ENCODE results near the gene HSPB3.
"Not testable (repeated sequence)": the region's sequence is repeated elsewhere in the genome, so short reads cannot be mapped to it uniquely, and the experiment has no call there.

The HSPB3 gene

DNA sequence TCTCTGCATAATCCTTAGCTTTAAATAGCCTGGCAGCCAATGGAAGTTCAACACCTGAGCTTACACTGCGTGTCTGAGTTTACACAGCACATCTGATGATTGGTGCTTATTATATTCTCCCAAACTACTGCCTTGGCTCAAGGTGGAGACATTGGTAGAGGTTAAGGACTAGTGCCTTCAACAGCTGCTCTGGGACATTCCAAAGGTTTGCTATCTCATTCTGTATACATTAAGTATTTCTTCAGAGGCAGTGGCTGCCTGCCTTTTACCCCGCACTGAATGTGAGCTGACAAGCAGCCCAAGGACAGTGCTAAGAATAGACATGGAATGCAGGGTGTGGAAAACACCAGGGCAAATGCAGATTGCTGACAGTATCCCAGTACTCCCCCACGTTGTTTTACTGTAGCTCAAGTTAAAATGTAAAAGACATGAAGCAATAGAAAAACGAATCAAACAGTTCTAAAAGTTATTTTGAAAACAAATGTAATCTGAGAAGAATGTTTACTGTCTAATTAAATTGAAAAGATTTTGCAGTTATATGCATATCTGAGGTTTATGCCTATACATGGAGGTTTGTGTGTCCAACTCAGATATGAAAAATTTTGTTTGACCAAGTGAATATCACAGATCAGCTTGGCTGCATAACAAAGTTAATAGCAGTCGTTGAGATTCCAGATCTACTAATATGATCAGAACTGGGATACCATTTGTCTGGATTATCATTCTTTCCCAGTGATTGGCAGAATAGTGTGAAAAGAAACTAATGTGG is 1.8 kb downstream of the HSPB3 start:
- DNase-seq (ENCODE audit: low read depth, low spot score): no peak

DNA sequence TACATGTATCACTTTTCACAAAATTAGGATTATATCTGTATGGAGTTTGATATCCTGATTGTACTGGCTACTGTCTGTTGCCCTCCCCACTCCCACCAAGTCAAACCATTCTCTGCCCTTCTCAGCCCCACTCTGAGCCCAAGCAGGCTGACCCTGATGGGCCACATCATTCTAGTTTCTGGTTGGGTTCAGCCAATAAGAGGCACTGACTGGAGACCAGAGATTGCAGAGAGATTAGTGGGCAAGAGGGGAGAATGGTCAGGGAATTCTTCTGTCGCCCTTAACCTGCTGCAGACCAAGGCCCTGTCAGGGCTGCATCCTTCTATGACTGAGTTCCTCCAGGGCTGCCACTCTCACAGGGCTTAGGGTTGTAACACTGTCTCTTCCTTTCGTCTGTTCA is 2.7 kb downstream of the HSPB3 start:
- no peak for DNase-seq (ENCODE audit: low read depth, low spot score)

DNA sequence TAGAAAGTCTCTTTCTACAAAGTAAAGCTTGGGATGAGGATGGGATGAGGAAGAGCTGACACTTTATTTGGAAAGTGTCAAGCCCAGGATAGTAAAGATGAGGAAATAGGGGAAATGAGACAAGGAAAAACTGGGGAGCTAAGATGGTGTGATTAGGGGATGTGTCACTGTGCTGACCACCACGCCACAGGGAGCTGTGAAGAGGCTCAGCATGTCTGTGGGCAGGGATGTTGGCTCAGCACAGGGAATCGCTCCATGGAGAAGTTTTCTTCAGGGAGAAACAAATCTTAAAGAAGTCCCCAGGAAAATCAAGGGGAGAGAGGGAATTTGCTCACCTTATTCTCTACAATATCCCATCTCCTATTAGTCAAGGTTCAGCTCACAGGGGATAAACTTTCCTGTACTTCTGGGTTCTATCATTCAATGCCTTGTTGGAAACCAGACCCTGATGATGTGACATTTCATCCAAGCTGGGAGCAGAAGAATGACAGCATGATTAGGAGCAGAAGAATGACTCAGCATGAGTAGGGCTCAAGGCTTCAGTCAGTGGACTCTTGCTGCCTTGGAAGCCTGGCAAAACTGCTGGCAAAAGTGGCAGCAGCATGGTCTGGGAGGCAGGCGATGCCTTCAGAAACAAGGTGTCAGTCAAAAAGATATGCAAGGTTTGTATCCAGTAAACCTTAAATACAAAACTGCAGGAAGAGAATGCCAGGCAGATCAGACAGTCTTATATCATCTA is 4.9 kb downstream of the HSPB3 start:
- no peak for DNase-seq (ENCODE audit: low read depth, low spot score)

DNA sequence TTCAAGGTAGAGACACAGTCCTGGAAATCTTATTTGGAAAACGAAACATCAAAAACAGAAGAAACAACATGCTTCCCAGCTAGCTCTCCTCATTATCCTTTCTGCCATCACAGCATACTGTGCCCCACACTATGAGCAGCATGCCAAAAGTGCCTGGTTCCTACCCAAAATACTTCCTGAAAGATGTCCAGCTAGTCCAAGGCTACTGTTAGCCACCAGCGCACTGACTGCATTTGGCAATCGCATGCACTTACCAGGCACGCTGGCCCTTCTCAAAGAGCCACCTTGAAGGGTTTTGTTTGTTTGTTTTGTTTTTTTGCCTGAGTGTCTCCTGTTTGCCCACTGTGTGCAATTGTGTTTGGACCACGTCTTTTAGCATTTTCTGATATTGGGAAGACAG is 6.8 kb downstream of the HSPB3 start:
- DNase-seq (ENCODE audit: low read depth, low spot score): no peak

DNA sequence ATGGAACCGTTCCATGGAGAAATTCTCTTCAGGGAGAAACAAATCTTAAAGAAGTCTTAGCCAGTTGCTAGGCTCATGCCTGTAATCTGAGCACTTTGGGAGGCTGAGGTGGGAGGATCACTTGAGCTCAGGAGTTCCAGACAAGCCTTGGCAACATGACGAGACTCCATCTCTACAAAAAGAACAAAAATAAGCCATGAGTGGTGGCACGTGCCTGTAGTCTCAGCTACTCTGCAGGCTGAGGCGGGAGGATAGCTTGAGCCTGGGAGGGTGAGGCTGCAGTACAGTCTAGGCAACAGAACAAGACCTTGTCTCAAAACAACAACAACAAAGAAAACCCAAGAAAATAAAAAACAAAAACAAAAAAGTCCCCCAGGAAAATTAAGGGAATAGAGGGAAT is 8.2 kb downstream of the HSPB3 start:
- no peak for DNase-seq (ENCODE audit: low read depth, low spot score)

DNA sequence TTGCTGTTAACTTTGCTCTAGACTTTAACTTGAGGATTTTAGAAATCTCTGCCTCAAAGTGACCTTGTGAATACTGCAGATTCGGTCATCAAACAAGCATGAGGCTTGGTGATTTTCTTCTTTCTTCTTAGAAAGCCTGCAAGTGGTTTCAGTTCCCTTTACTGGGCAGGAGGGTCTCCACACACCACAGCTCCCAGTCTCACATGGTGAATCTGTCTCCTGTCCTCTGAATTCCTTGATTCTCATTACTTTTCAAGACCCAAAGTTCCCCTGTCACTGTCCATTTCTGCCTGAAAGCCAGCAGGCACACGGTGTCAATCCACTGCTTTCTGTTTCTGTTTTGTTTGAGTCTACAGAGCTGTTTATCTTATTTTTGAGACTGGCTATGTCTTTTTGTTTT is 14.1 kb downstream of the HSPB3 start:
- DNase-seq (ENCODE audit: low read depth, low spot score): no peak

DNA sequence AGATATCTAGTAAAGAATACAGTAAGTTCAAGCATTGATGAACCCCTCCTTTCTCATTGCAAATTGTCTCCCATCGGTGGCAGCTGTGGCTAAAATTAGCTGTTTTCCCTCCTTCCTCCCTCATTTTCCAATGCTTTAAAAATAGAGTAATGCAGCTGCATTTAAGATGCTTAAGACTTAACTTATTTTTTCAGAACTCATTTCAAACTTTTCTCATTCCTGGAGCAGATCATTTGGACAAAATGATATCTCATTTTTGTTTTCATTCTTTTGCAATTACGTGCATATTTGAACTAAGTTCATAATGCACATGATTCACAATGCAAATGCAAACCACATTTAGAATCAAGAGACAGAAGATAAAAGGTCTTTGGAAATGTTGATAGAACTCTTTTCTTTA is 14.6 kb downstream of the HSPB3 start:
- no peak for DNase-seq (ENCODE audit: low read depth, low spot score)

DNA sequence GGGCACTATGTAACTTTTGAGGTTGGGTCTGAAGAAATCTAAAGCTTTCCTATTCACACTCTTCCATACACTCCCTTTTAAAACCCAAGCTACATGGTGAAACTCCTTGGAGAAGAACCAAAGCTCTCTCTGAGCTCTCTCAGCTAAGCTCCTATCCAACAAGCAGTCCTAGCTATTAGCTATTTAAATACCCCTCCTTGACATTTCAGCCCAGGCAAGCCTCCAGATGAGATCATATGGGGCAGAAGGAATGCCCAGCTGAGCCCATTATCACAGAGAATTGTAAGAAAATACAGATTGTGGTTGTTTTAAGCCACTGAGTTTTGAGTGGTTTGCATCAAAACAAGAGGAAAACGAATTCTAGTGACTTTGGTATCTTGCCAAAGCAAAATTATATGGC is 15.2 kb downstream of the HSPB3 start:
- DNase-seq (ENCODE audit: low read depth, low spot score): no peak

DNA sequence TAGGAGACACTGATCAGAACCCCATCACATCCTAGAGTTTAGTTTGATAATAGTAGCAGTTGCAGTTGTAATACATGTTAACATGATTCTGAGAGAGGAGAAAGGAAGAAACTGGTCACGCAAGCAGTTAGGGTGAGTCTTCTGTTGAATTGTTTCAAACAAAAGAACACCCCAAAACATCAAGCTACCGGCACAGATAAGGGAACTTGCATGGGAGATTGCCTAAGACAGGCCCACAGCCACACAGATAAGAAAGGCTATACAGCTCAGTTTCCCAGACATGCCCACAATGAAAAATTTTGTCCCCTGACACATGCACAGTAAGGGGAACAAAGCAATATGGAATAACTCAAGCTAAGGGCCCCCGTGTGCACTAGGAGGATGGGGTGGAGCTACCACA is 15.9 kb downstream of the HSPB3 start:
- no peak for DNase-seq (ENCODE audit: low read depth, low spot score)

DNA sequence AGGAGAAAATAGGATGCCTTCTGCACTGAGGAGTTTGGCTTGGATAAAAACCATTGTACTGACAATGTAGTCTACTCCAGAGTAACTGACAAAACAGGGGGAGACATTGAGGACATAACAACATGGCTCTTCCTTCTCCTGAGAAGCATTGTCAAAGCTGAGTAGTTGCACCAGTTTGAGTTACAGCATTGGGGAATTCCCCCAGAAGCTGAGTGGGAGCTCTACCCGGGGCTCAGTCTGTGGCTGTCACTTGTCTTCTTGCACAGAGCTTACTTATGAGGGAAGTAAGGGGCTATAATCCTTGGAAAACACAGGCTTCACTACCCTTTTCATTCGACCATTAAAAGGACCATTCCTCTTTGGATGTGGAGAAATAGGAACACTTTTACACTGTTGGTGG is 21.2 kb downstream of the HSPB3 start:
- no peak for DNase-seq (ENCODE audit: low read depth, low spot score)

DNA sequence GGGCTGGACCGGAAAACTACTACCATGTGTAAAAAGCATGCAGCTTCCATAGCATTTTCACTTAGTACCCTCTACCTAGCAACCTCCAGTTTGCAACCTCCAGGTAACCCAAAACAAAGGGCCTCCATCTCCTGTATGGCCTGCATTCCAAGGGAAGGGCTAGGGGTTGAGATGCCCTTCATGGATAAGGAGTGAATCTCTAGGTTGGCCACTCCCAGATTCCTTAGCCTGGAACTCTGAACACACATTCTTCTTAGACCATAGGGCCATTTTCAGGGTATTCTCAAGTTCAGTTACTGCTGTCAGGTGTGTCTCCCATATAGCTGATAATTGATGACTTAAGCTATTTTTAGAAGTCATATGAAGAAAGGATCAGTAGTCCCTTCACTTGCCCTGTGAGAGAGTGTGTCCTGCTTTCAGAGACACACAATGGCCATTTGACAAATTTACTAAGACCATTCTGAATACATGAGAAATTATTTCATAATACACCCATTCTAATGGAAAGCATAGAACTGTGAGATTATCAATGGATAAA is 22.5 kb downstream of the HSPB3 start:
- DNase-seq (ENCODE audit: low read depth, low spot score): no peak

DNA sequence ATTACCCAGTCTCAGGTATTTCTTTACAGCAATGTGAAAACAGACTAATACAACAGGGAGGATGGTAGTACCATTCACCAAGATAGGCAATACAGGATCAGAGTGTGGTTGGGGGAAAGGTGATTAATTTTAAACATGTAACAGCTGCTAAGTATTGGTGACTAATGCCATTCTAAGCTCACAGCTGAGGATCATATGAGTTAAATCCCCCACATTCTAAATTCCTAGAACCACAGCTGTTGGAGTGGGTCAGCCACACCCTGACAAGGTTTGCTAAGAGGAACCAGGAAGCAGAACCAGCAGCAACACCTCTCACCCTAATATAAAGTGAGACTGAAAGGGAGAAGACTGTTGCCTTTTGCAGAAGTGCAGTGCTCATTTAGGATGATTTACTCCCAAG is 24.8 kb downstream of the HSPB3 start:
- no peak for DNase-seq (ENCODE audit: low read depth, low spot score)

DNA sequence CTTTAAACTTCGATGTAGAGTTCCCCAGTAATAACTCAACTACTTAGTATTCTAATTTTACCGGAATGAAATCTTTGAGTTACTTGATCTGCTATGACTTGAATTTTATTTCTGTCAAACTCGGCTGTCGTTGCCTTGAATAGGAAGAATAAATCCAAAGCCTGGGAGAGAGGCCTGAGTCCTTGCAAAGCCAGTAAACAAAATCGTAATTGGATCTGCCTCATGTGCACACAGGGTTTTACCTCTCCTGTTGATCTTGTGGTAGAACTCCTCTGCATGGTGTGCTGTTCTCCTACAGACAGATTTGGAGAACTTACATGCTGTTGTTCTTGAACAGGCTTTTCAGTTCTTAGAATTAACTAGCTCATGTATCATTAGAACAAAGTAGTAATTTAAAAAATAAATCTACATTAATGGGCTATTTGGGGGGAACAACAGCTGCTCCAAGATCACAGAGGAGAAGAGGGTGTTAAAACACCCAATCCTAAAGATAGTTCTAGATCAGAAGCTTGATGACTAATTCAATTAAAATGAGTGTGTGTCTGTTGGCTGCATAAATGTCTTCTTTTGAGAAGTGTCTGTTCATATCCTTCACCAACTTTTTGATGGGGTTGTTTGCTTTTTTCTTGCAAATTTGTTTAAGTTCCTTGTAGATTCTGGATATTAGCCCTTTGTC is 28.9 kb downstream of the HSPB3 start:
- no peak for DNase-seq (ENCODE audit: low read depth, low spot score)

DNA sequence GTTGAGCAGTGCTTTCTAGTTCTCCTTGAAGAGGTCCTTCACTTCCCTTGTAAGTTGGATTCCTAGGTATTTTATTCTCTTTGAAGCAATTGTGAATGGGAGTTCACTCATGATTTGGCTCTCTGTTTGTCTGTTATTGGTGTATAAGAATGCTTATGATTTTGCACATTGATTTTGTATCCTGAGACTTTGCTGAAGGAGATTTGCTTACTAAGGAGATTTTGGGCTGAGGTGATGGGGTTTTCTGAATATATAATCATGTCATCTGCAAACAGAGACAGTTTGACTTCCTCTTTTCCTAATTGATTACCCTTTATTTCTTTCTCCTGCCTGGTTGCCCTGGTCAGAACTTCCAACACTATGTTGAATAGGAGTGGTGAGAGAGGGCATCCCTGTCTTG is 30.2 kb downstream of the HSPB3 start:
- DNase-seq (ENCODE audit: low read depth, low spot score): not testable (repeated sequence)

DNA sequence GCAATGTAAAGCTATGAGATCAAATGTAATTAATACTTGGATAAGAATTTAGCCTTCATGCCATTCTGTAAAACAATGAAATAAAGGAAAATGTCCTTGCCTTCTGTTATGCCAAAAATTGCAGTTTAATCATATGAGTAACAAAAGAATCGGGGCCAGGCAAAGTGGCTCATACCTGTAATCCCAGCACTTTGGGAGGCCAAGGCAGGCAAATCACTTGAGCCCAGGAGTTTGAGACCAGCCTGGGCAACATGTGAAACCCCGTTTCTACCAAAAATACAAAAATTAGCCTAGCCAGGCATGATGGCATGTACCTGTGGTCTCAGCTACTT is 34.1 kb downstream of the HSPB3 start:
- DNase-seq (ENCODE audit: low read depth, low spot score): not testable (repeated sequence)

DNA sequence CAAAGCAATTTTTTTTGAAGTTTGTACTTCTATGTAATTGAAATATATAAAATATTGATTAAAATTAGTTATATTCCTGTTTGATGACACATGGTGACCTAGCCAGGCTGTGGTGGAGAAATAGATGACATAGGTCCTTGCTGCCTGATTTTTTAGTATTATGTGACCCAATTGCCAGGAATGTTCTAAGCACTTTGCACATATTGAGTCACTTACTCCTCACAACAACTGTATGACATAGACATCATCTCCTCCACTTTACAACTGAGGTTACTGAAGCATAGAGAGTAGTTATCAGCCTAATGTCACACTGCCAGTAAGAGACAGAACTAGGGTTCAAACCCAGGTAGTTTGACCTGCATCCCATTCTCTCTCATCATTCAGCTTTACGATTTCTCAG is 35.8 kb downstream of the HSPB3 start:
- no peak for DNase-seq (ENCODE audit: low read depth, low spot score)

DNA sequence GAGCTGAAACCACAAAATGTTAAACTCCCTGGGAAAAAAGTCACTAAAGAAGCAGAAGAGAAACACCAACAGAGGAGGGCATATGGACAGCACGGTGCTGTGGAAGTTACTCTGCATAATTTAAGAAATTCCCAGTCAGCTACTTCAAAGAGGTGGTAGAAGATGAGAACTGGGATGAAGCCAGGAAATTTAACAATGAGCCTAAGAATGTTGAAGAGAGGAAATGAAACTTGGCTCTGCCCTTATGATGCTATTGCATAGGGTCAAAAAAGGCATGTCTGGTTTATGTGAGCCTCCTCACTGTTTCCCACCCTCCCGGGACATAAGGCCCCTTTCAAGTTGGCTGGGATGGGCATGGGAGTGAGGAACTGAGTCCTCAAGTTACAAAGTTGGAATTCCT is 36.7 kb downstream of the HSPB3 start:
- no peak for DNase-seq (ENCODE audit: low read depth, low spot score)

DNA sequence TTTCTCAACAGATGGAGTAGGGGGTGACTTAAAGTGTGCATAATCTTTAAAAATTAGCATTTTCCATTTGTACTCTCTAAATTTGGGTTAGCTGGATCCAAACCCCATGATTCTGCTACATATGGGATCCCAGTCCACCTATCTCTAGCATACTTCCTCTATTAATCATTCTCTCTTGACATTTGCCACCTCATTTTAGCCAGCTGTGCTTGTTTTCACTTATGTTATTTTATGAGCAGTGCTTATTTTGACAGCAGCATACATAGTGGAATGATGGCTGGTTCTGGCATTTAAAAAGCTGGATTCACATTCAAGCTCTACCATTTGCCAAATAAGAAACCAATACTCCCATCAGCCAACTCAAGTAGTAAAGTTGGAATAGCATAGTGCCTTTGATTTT is 39.5 kb downstream of the HSPB3 start:
- DNase-seq (ENCODE audit: low read depth, low spot score): no peak
